Caki2 (cell line): ENCODE measurements around the gene LANCL2. TPM values are rescaled to one million over a fixed set of nuclear protein-coding genes. Genes with fewer than 3 reads are reported as not detected.
"Not testable (repeated sequence)": the region's sequence is repeated elsewhere in the genome, so short reads cannot be mapped to it uniquely, and the experiment has no call there.

Source experiments
- DNase-seq: peaks from one replicate; pipeline ENCODE4 v3.0.0-alpha.2; 2015; ENCODE audit warnings: low read depth
- in situ Hi-C: cut with HindIII; loops from 2 replicates; pipeline ENCODE4 v1.10.0; 2016; ENCODE audit warnings: low sequenced_read_pairs, low pct_unique_long_range_greater_than_20kb, mixed read lengths
- total RNA-seq: library from RNA; depleted of rRNA; stranded (reverse); fragments of >200 nt; shearing (Covaris generic); gene quantifications from 2 replicates; pipeline ENCODE4 v1.2.3, GENCODE V29; 2014; ENCODE audit warnings: low replicate concordance

The LANCL2 gene
- total RNA-seq, 1 experiment from 2014 or later: 14.2 TPM

GRCh38 chr7:55449992-55450535, 84.9 kb downstream of the LANCL2 start:
- no peak for DNase-seq
- in situ Hi-C loops: no loop called here

GRCh38 chr7:55452971-55453370, 87.8 kb downstream of the LANCL2 start:
- DNase-seq: no peak
- in situ Hi-C loops: no loop called here

- no peak for DNase-seq
- in situ Hi-C loops: no loop called here
Measured at GRCh38 chr7:55457801-55458200, 92.7 kb downstream of the LANCL2 start.

GRCh38 chr7:55458351-55458750, 93.2 kb downstream of the LANCL2 start:
- DNase-seq: no peak
- in situ Hi-C loops: no loop called here

- in situ Hi-C loops: no loop called here
- DNase-seq: no peak
Measured at GRCh38 chr7:55463686-55464262, 98.6 kb downstream of the LANCL2 start.

- DNase-seq: no peak
- in situ Hi-C loops: no loop called here
Measured at GRCh38 chr7:55464422-55464821, 99.3 kb downstream of the LANCL2 start.

GRCh38 chr7:55465691-55466090, 100.6 kb downstream of the LANCL2 start:
- in situ Hi-C loops: no loop called here
- no peak for DNase-seq

GRCh38 chr7:55467047-55467593, 102.0 kb downstream of the LANCL2 start:
- in situ Hi-C loops: no loop called here
- no peak for DNase-seq

- DNase-seq: no peak
- in situ Hi-C loops: no loop called here
Measured at GRCh38 chr7:55468495-55468894, 103.4 kb downstream of the LANCL2 start.

GRCh38 chr7:55469271-55469681, 104.1 kb downstream of the LANCL2 start:
- no peak for DNase-seq
- in situ Hi-C loops: no loop called here

GRCh38 chr7:55469721-55470120, 104.6 kb downstream of the LANCL2 start:
- in situ Hi-C loops: no loop called here
- DNase-seq: no peak

- in situ Hi-C loops: no loop called here
- no peak for DNase-seq
Measured at GRCh38 chr7:55470261-55470660, 105.1 kb downstream of the LANCL2 start.

- in situ Hi-C loops: not testable (repeated sequence)
Measured at GRCh38 chr7:55471594-55471993, 106.5 kb downstream of the LANCL2 start.

GRCh38 chr7:55472406-55472805, 107.3 kb downstream of the LANCL2 start:
- in situ Hi-C loops, DNase-seq: not testable (repeated sequence)

More at GRCh38 chr7:55471594-55471993, 106.5 kb downstream of the LANCL2 start:
- not testable (repeated sequence) for DNase-seq

- DNase-seq: no peak
- in situ Hi-C loops: no loop called here
Measured at GRCh38 chr7:55472928-55473725, 108.0 kb downstream of the LANCL2 start.

- in situ Hi-C loops: no loop called here
- no peak for DNase-seq
Measured at GRCh38 chr7:55473932-55474331, 108.8 kb downstream of the LANCL2 start.

GRCh38 chr7:55474944-55475854, 110.1 kb downstream of the LANCL2 start:
- in situ Hi-C loops: no loop called here
- DNase-seq: no peak
